Activated CD4-positive, alpha-beta T cell treated with anti-CD3 and anti-CD28 coated beads, Interleukin-2, amount 50 U/mL, for 1 hour (primary cell): ENCODE data around the gene HPSE.

ENCODE experiments used
- DNase-seq: peaks from one replicate; pipeline ENCODE4 v3.0.0-alpha.2; 2020

The HPSE gene

DNA sequence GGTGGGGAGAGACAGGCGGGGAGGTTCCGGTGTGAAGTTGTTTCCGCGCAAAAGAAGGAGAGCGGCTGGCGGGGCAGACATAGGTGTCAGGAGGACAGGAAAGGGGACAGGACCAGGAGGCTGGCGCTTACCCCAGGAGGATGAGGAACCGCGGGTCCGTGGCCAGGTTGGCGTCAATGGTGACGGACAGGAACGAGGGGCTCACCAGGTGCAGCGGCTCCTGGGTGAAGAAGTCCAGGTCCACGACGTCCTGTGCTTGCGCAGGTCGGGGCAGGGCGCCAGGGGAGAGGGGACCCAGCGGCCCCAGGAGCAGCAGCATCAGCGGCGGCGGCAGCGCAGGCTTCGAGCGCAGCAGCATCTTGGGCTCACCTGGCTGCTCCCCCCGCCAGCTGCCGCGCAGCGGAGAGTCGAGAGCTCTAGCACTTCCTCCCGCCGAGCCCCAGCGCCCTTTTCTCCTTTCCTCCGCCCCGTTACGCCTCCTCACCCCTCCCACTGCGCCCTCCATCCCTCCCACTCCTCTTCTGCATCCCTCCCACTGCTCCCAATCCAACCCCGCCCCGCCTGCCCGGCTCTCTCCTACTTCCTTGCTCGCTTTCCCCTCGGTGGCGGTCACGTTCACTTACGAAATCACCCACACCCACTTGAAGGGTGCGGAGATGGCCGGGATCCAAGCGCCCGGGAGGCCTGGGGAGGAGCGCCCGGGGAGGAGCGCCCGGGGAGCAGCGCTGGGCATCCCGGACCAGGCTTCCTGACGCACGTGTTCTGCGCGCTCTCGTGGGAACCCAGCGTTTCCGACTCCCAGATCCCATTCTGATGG is at the start of gene HPSE:
HPSE (minus strand) TSS at position 424 of the 817 bp plus-strand sequence; CDS start at position 358, 66 bp downstream.
- peak; percentile 67 for DNase-seq

DNA sequence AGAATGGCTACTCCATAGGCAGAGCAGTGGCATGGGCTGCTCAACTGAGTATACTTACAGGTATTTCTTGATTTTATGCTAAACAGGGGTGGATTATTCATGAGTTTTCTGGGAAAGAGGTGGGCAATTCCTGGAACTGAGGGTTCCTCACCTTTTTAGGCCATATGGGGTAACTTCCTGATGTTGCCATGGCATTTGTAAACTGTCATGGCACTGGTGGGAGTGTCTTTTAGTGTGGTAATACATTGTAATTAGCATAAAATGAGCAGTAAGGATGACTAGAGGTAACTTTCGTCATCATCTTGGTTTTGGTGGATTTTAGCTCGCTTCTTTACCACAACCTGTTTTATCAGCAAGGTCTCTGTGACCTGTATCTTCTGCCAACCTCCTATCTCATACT is 48.2 kb upstream of the HPSE start:
- no peak for DNase-seq

DNA sequence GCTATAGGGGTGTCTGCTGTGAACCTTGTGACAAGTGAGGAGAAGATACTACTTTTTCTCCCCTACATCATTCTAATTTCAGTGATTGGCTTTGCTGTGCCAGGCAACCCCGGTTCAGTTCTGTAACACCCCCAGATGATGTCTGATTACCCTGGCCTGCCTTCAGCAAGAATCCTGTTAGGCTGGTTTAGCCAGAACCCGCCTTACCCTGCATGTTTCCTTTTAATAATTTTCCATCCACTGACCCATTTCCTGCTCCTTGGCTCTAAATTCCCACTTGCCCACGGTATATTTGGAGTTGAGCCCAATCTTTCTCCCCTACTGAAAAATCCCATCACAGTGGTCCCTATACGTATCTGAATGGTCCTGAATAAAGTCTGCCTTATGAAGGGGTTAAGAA is 46.5 kb upstream of the HPSE start:
- DNase-seq: no peak

DNA sequence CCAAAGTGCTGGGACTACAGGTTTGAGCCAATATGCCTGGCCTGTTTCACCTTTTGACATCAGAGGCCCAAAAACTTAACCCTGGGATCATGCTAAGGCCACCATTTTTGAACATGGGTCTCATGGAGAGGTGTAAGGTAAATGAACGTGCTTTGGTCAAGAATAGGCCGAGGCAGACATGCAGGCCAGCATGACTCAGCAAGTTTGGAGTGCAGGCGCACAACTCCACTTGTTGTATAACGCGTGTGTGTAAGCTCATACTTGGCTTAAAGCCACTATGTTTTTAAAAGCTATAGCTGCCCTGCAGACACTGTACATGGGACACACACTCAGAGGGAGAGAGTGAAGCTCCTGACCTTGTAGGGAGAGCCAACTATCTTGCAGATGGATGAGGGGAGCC is 43.8 kb upstream of the HPSE start:
- DNase-seq: no peak

DNA sequence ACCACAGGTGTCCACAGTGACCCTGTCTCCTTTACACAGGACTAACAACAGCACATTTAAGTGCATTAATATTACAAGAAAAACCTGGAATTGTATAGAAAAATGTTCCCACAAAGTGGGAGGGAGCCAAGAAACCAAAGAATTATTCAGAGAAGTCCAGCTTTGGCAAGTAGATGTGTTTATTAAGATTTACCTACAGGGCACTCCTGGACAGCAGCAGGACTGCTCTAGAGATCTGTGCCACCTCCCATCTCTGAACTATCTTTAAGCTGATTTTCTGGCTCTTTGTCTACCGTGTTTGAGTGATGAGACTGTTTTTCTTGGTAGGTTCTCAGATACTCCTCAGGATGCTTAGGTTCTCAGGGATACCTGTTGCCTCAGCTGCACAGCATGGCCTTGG is 38.3 kb upstream of the HPSE start:
- DNase-seq: no peak

DNA sequence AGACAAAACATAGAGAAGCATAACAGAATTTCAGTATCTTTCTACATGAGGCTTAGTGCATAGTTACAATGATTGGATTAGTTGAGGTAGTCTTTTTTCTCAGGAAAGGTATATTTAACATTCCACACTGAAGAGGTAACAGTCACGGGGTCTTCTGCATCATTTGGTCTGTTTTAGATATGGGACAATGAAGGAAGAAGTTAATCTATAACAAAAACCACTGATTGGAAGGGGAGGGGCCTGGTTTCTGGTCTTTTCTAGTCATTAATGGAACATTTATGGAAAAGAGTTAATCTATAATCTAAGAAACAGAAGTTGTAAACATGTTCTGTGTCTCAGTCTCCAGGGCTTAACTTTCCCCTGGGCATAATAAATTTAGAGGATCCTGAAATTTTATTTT is 37.3 kb upstream of the HPSE start:
- no peak for DNase-seq

DNA sequence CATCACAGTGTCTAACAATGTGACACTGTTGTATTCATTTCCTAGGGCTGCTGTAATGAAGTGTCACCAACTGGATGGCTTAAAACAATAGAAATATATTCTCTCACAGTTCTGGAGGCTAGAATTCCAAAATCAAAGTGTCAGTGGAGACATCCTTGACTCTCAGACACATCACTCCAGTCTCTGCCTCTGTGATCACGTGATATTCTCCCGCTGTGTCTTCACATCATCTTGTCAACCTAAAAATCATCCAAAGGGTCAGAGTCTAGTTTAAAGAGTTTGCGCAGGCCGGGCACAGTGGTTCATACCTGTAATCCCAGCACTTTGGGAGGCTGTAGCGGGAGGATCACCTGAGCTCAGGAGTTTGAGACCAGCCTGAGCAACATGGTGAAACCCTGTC is 36.6 kb upstream of the HPSE start:
- DNase-seq: no peak

DNA sequence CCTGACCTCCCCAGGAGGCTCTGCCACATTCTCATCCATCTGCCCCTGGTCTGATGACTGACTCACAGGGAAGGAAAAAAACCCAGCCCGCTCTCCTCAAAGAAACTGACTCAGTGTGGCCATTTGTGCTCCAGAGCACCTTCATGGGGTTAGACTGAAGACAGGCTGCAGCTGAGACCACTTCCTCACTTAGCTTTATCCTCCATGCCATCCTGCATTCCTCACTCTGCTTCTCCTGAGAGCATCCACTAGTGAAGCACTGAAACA is 35.9 kb upstream of the HPSE start:
- no peak for DNase-seq

DNA sequence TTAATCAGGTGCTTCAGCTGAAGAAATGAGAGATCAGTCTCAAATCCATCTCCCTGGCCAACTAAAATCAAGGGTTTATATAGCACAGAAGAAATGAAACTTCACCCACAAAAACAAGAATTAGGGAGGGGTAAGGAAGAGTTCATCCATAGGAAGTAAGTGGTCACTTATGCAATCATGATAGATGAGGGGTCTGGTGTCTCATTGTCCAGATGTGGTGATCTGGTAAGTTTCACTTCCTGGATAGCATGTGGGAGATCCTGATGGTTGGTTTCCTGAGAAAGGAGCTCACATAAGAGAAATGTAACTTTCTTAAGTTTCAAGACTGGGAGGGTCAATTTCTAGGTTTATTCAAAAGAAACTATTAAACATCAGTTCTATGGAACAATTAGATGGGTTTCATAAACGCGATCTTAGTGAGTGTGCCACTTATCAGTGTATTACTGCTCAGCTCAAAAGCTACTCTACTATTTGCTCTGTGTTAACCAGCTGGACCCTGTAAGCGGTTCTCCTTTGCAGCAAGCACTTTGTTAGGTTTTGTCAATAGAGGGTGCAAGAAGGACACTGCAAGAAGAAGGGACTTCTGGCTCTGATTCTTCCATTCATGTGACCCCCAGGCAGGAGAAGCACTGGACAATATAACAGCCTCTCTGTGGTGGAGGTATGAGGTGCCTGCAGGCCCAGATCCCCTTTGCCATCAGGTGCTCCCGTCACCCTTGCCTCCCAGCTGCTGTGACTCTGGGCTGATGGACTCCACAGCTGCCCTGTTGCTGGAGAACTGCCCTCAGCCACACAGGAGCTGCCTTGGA is 35.4 kb upstream of the HPSE start:
- no peak for DNase-seq

DNA sequence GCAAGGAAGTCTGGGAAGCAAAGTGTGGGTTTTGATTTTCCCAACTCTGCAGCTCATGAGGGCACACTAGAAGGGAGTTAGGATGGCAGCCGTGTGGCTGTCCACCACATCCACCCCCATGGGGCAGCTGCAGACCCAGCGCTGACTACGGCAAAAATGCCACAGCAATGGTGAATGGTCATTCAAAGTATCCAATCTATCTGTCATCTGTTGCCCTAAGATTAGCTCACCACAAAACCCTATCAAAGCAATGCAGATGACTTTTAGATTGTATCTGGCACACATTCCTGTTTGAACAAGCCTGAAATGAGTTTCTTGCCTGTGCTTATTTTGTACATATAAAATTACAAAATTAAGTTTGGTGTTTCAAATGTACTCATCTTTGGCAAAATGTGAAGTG is 29.7 kb upstream of the HPSE start:
- DNase-seq: no peak

DNA sequence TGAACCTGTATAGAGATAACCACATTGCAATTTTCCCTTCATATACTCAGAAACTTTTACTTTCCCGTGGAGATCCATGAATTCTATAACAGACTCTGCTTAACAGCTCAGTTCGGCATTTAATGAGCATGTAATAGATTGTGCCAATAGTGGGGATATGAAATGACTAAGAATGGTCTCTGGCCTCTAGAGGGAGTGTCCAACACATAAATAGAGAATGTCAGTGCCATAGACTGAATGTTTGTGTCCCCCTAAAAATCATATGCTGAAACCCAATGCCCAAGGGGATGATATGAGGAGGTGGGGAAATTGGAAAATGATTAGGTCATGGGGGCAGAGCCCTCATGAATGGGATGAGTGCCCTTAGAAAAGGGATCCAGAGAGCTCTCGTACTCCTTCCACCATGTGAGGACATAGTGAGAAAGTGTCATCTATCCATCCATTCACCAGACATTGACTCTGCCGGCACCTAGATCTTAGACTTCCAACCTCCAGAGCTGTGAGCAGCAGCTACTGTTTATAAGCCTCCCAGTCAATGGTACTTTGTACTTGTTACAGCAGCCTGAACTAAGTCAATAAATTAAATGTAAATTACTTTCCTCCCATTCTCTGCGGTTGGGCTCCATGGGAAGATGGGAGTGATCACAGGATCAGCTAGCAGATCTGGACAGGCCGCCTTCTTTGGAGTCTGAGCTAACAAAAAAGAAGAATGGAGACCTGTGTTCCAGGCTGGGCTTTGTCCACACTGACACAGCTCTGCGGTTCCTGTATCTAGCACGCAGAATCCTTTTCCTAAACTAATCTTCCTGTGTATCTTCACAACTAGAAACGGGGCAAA is 28.1 kb upstream of the HPSE start:
- DNase-seq: no peak

DNA sequence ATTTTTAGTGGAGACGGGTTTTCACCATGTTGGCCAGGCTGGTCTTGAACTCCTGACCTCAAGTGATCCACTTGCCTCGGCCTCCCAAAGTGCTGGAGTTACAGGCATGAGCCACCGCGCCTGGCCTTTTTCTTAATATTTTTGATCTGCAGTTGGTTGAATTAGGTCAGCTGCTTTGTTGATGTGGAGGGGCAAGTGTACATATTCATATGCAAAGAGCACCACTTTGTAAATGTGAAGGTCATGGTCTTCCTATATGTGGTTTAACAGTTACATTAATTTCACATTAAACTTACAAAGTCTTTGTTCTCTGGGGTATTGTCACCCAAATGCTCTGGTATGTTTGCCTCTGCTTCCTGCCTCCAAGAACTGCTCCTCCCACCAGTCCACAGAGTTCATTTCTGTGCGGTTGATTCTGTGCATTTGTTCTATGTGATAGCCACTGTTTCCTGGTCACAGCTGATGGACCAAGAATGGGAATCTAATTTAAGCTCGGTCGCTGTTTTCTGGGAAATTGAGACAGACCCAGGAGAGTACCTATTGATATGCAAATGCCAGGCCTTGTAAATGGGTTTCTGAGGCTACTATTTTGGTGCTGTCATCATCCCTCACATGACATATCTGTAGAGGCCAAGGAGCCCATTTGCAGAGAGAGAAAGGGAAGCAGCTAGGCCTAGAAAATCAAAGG is 26.9 kb upstream of the HPSE start:
- no peak for DNase-seq

DNA sequence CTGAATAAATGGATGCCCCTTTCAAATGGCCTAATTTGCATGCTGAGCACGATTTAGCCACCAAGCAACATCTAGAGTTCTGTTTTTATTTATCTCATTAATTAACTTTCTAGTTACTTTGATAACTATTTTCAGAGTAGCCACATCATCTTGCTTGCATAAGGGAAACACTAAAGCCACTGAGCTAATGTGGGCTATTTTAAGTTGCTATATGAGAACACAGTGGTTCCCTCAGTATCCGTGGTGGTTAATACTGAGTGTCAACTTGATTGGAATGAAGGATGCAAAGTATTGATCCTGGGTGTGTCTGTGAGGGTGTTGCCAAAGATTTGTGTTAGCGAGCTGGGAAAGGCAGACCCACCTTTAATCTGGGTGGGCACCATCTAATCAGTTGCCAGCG is 25.4 kb upstream of the HPSE start:
- DNase-seq: no peak

DNA sequence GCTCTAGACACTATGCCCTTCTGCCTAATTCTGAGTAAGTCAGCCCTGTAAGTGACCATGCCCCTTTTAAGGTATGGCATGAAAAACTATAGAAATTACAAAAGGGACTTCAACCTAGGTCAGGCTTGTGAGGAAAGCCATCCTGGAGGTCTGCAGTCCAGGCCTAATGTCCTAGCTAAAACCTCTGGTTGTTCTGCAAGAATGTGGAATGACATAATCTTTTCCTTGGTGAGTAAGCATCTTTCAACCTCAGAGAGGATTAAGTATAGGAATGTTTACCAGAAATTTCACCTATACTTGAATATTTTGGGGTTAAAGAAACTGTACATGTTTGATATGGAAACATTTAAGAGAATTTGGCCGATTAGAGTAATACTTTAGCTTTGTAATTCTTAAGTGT is 23.8 kb upstream of the HPSE start:
- no peak for DNase-seq

DNA sequence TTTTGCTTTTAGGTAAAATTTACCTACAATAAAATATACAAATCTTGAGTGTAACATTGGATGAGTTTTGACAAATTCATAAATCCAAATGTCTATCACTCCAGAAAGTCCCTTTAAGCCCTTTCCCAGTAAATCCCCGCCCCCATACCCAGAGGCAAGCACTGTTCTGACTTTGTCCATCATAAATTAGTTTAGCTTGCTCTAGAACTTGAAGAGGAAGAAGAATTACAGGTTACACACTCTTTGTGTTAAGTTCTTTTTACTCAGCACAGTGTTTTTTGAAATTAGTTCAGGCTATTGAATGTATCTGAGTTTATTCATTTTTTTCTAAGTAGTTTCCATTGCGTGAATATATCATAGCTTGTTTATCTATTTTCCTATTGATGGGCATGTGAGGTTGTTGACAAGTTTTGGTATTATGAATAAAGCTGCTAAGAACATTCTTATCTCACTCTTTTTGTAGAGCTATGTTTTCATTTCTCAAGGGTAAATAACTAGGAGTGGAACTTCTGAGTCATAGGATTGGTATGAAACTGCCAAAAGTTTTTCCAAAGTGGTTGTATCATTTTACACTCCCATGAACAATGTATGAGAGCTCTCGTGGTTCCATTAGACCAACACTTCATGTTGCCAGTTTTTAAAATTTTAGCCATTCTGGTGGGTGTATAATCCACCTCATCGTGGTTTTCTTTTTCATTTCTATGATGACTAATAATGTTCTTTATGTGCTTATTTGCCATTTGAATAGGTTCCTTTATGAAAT is 22.4 kb upstream of the HPSE start:
- DNase-seq: no peak

DNA sequence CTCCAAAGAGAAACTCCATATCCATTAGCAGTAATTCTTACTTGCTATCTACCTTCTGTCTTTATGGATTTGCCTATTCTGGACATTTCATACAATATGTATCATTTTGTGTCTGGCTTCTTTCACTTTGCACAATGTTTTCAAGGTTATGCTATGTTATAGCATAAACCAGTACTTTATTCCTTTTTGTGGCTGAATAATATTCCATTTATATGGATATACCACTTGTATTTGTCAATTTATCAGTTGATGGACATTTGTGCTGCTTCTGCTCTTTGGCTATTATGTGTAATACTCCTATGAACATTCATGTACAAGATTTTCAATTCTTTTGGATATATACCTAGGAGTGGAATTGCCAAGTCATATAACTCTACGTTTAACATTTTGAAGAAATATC is 18.9 kb upstream of the HPSE start:
- DNase-seq: no peak

DNA sequence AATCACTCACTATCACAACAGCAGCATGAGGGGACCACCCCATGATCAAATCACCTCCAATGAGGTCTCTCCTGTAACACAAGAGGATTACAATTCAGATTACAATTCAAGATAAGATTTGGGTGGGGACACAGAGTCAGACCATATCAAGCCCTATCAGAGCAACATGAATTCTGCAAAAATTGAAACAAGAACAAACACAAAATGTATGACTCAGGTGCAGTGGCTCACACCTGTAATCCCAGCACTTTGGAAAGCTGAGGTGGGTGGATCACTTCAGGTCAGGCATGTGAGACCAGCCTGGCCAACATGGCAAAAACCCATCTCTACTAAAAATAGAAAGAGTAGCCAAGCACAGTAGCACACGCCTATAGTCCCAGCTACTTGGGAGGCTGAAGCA is 13.4 kb upstream of the HPSE start:
- no peak for DNase-seq

DNA sequence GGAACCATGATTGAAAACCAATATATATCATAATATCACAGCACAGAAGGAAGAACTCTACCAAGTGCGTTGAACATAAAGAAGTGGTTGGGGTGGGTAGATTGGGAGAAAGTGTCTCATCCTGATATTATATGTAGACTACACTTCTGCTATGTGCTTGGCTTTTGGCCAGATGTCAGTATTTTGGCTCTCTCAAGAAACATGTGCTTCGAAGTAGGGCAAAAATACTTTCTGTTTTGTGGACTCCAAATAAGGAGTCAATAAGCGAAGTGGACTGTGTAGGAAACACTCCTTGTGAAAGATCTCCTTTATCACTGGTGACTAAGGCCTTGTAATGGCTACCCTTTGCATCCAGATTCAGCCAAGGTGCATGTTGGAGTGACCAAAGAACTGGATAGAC is 7.8 kb upstream of the HPSE start:
- no peak for DNase-seq

DNA sequence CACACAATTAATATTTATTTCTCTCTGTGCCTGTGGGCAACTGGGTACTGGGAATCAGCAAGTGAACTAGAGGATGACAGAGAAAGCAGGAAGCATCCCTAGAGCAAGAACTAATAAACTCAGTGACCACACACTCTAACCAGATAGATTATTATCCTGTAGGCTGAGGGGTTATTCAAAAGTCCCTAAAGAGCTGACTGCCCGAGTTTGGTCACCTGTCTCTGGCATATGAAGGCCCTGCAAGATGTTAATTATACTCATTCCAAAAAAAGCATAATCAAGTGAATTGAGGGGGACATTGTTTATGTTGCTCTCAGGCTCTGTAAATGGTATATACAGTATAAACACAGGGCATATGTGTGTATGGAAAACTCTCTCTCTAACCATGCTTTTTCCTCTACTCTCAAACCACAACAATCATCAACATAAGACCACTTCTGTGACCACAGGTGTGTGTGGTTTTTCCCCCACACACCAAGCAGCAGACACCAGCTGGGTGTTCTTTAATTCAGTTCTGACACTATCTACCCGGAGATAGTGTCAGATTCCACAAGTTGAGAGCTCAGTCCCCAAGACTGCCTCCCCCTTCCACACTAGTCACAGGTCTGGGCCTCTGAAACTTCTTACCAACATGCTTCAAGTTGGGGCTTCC is 6.2 kb upstream of the HPSE start:
- peak; percentile 11 for DNase-seq

DNA sequence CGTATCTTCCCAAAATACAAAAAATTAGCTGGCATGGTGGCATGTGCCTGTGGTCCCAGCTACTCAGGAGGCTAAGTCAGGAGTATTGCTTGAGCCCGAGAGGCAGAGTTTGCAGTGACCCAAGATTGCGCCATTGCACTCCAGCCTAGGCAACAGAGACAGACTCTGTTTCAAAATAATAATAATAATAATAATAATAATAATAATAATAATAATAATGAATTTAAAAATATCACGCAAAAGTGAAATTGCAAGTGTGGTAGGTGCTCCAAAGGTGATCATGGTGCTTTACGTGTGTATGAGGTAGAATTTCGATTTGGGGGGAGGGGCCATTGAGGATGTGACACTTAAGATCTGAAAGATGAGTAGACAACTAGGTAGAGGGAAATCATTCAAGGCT is 4.9 kb upstream of the HPSE start:
- DNase-seq: no peak

DNA sequence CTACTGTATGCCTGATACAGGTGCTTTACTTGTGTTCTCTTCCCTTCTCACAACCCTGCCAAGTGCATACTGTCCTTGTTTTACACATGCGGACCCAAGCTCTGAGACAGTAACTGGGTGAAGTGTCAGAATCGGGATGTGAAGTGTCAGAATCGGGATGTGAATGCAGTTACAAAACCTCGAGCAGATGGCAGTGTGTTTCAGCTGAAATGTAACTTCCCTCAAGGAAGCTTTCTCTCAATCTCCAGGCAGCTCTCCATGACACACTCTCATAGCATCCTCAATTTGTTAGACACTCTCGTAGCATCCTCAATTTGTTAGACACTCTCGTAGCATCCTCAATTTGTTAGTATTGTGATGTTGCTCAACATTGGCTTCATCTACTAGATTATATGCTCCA is 1.1 kb upstream of the HPSE start:
- DNase-seq: no peak

DNA sequence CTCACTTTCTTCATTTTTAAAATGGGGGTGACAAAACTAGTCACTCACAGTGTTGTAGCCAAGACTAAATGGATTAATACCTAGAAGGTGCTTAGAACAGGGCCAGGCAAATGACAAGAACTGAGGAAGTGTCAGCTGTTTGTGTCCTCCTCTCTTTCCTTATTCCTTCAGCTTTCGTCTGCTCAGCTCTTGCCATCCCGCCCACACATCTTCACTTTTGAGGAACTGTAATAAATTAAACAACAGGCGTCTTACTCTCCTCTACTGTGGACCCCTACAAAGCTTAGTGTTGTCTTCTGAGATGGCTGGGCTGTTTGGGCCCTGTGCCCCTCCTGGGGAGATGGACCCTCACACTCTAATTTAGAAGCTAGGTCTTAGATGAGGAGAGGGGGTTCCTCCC is 2.7 kb downstream of the HPSE start:
- no peak for DNase-seq
